Amygdala (tissue), 56 donors: ENCODE results near the gene TC2N.
"Not testable (repeated sequence)": the region's sequence is repeated elsewhere in the genome, so short reads cannot be mapped to it uniquely, and the experiment has no call there.

ENCODE experiments used
- DNase-seq, 56 donors: peaks; one replicate each; lab custom pipeline; 2025; lab: John Stamatoyannopoulos, UW

TC2N gene

DNA sequence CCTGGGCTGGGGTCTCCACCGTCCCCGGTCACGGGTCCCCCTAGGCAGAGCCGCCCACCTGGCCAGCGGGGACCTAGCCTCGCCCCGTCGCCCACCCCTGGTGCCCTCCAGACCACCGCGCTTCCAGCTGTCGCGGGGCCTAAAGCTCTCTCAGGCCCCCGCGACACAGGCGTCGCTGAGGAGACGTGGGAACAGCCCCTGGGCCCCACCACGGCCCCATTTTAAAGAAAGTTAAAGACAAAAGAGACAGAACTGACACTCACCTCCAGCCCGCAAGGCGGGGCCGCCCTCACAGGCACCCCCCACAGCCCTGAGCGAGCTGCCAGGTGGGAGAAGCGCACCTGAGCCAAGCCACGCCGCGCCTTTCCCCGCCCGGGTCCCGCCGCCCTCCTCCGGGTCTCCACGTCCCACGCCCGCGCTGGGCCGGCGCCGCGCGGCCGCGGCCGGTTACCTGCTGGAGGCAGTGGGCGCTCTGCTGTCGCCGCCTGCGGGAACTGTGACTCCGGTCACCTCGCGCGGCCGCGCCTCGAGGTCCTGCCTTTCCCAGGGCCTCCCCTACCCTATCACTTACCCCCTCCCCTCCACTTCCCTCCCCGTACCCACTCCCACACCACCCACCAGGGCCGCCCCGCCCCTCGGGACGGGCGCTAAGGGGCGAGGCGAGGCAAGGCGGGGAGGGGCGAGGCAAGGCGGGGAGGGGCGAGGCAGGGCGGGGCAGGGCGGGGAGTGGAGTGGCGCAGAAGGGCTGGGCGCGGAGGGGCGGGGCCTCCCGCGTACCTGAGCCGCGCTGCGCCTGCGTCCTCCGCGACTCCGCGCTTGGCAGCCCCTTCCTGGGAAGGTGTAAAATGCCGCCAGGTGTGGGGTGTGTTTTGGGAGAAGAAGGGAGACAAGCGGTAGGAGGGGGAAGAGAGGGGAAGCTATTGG is 31.2 kb downstream of the TC2N start:
- peak in 13 of 56 donors; percentile 2 to 51 (median 20) for DNase-seq

DNA sequence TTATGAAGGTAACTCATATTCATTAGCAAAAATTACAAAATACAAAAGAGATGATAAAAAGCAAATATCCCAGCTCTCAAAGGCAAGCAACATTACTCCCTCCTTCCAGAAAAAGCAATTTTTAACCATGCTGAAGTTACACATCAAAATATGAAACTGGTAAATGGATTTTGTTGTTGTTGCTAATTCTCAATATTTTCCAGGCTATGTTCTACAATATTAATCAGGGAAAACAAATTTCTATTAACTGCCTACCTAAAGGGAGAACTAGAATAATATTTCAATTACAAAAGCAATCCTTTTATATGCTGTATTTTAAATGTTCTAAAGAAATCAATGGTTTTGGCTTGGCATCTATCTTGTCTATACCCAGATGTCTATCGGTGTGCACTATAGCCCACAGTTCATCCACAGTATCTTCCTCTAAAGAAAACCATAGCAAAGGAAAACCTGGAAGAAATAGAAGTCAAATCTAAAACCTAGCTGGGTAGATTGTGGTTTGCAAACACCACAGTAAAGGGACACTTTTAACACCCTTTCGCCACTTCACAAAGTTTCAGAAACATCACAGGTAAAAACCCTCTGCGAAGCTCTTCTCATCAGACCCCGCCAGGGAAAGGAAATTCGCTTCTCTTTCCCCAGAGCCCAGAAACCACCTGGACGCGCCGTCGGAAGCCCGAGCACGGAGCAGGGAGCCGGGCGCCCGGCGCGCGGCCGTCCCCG is 32.0 kb downstream of the TC2N start:
- DNase-seq = no peak

DNA sequence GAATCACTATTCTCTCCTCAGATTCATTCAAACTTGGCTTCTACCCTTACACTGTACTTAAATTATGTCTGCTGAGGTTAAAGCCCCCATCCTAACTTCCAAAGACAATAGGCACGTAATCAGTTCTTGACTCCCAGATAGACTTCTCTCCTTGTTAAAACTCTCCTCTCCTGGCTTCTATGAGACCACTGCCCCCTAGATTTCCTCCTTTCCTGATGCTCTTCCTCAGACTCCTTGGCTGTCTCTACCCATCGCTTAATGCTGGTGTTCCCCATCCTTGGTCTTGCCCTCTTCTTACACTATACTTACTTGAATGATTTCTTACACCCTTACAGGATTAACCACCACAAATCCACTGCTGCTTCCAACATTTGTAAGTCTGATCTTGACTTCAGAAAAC is 32.8 kb downstream of the TC2N start:
- DNase-seq = no peak

DNA sequence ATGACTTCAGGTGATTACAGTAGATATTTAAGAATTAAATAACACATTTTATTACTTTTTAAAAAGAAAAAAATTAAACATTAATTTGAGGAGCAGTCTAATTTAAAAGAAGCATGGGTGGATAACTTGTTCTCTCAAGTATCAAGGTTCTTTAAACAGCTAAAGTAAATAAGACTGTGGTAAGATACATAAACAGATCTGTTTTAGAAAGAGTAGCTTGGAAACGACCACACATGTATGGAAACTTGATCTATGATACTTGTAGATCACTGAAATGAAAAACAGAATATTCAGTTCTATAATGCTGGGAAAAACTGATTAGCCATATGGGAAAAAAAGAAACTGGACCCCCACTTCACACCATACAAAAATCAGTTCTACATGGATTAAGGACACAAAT is 36.0 kb downstream of the TC2N start:
- no peak for DNase-seq

DNA sequence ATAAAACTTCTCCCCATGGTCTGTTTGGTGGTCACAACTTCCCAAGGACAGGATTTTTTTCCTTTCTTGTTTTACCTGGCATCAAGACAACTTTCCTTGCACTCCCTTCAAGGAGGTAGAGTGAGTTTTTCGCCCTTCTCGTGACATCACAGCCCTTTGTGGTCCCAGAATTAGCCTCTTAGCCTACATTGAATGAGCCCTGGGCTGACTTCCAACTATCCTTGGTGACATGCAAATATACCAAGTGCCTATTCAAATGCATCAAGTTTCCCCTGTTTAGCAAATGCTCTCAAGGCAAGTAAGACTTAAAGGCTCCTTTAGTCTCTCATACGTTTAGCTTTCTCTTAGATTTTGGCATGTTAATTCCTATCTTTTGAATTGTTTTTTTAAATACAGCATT is 36.6 kb downstream of the TC2N start:
- peak in 5 of 56 donors; percentile 7 to 30 (median 13) for DNase-seq

DNA sequence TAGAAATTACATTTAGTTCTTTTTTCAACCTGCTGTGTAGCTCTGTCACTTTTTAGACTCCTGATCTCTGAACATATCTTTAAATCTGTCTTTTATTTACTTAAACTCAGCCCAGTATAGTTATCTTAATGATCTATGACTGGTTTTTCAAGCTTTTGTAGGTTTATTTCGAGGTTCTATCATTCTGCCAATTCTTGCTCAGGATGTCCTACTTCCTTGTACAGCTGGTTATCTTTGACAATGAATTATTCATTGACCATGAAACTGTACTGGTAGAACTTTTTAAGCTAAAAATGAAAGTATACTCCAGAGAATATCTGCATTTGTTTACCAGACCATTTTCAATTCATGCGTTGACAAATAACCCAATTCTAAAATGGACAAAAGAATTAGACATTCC is 37.8 kb downstream of the TC2N start:
- no peak for DNase-seq

DNA sequence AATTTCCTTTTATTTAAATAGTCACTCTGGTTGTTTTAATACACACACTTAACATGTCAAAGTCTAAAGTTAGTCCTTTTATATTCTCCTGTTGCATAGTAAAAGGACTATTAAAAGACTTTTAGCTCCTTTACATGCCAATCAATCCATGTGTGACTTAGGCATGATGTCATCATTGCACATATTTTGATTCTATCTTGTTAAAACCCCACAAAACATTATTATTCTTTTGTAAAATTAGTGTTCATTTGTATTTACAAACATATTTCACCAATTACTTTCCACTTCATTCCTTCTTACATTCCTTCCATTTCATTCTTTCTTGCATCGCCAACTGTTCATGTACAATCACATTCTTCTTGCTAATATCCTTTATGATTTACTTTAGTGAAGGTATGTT is 39.6 kb downstream of the TC2N start:
- no peak for DNase-seq

DNA sequence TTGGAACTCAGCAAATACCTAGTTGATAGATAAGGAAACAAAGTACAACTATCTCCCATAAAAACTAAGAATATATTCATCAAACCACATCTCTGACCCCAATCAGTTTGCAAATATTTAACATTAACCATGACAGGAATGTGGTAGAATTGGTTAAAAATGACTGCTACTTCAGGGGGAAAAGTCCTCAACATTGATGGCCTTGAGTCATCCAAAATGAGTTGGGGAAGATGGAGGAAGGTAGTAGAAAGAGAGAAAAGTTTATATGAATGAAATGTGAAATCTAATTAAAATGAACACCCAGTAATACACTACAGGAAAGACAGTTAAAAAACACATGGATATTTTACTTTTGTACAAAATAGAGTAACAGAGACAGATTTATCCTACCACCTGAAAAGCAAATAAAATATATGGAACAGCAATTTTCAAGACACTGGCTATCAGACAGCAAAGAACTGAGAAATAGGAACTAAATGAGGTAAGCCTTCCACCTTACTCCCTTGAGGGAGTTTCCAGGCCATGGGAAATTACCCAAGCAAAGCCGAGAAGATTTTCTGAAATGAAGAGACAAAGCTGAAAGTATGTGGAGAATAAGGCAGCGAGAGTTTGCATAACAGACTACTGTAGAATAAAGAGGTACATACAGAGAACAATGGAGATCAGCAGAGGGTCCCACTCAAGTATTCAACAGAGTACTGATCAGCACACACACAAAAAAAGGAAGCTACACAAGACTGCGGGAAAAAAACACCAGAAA is 49.6 kb downstream of the TC2N start:
- no peak for DNase-seq

DNA sequence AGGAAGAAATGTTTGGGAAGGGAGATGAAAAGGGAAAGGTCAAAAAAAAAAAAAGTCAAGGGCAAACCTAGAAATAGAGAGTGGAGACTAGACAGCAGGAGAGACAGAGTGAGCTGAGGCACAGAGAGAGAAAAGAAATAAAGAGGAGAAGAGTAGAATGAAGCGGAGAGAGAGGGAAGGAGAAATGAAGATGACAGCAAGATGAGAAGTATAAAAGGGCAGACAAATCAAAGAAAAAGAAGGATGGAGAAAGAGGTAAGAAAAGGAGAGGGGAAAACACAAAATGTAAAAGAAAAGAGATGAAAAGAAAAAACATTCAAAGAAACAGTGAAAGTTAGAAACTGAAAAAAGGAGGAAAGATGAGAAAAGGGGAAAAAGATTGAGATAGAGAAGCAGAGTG is 53.0 kb downstream of the TC2N start:
- no peak for DNase-seq

DNA sequence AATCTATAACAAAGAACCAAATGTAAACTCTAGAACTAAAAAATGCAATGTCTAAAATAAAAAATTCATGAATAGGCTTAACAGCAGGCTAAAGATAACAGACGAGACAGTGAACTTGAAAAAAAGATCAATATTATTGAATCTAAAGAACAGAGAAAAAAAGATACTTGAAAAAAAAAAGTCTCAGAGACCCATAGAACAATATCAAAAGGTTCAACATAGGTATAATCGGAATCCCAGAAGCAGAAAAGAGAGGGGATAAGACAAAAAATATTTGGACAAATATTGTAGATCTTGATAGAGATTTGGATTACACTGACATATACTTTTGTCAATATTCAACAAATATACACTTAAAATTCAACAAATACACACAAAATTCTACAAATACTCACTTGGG is 56.6 kb downstream of the TC2N start:
- DNase-seq = no peak

DNA sequence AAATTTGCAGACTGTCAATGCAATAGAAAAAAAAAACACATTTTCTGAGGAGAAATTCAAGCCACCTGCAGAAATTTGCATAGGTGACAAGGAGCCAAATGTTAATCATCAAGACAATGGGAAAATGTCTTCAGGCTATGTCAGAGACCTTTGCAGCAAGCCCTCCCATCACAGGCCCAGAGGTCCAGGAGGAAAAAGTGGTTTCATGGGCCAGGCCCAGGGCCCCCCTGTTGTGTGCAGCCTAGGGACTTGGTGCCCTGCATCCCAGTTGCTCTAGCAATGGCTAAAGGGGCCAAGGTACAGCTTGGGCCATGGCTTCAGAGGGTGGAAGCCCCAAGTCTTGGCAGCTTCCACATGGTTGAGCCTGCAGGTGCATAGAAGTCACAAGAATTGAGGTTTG is 60.6 kb downstream of the TC2N start:
- DNase-seq = no peak

DNA sequence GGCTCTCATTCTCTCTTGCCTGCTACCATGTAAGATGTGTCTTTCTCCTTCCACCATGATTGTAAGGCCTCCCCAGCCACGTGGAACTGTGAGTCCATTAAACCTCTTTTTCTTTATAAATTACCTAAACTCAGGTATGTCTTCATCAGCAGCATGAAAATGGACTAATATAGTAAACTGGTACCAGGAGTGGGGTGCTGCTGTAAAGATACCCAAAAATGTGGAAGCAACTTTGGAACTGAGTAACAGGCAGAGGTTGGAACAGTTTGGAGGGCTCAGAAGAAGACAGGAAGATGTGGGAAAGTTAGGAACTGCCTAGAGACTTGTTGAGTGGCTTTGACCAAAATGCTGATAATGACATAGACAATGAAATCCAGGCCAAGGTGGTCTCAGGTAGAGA is 61.2 kb downstream of the TC2N start:
- DNase-seq = not testable (repeated sequence)

DNA sequence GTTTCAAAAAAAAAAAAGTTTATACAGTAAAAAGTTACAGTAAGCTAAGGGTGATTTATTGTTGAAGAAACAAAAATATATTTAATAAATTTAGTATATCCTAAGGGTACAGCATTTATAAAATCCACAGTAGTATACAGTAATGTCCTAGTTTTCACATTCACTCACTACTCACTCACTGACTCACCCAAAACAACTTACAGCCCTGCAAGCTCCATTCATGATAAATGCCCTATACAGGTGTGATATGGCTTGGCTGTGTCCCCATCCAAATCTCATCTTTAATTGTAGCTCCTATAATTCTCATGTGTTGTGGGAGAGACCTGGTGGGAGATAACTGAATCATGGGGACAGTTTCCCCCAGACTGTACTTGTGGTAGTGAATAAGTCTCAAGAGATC is 61.7 kb downstream of the TC2N start:
- DNase-seq = no peak

DNA sequence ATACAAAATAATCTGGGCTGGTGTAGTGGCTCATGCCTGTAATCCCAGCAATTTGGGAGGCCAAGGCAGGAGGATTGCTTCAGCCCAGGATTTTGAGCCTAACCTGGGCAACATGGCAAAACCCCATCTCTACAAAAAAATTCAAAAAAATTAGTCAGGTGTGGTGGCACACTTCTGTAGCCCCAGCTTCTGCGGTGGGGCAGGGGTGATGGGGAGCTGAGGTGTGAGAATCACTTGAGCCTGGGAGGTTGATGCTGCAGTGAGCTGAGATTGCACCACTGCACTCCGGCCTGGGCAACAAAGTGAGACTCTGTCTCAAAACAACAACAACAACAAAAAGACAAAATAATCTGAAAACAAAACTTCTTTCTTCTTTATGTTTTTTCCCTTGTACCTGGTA is 66.0 kb downstream of the TC2N start:
- no peak for DNase-seq

DNA sequence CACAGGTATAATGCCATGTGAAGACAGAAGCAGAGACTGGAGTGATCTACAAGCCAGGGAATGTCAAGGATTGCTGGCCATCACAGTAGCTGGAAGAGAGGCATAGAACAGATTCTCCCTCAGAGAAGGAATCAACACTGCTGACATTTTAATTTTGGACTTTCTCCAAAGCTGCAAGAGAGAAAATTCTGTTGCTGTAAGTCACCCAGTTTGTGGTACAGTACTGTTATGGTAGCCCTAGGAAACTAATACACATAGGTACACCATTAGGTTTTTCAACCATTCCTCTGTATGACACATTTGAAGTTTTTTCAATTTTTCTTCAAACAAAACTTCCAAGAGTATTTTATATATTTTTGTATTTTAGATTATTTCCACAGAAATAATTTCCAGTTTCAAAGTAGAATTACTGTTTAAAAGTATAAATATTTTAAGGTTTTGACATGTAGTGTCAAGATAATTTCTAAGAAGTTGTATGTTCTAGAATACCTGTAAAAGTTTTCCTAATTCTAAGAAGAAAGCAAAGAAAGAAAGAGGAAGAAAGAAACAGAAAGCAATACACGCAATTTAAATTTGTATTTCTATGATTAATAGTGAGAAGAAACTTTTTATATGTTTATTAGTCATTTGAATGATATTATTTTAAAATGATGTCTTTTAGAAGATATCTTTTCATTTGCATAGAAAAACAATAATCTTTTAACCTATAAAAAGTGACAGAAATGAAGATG is 70.6 kb downstream of the TC2N start:
- no peak for DNase-seq

DNA sequence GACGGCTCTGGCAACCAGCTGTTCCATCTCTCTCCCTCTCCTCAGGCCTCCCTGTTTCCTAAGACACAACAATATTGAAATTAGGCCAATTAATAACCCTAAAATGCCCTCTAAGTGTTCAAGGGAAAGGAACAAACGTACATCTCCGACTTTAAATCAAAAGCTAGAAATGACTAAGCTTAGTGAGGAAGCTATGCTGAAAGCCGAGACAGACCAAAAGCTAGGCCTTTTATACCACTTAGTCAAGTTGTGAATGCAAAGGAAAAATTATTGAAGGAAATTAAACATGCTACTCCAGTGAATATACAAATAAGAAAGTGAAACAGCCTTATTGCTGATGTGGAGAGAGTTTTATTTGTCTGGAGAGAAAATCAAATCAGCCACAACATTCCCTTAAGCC is 73.6 kb downstream of the TC2N start:
- DNase-seq = no peak

DNA sequence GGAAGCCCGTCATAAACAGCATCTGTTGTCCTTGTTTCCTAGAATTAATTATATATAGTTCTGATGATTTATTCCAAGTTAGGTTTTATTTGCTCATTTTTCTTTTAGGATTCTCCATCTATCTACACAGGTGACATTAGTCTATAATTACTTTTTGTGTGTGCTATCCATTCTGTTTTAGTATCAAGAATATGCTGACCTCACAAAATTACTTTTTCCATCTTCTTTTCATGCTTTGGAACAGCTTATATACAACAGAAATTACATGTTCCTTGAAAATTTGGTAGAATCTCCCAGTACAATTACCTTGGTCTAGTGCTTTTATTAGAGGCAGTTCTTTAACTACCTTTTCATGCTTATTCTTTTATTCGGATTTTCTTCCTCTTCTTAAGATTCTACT is 81.1 kb downstream of the TC2N start:
- DNase-seq = no peak

DNA sequence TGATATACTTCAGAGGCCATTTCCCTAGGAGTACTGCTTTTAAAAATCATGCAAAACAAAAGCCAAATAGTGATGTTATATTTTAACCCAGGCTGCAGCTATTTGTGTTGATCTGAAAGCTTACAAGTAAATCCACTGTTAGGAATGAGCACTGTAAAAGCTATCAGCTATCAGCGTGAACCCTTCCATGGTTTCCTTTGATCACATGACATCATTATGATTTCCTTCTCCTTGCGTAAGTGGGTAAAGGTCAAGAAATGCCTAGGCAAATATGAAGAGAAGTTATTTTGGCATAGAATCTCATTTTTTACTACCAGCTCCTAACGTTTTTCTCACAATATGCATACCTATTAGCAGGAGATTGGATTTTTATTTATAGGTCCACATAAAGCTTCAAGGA is 86.9 kb downstream of the TC2N start:
- no peak for DNase-seq

DNA sequence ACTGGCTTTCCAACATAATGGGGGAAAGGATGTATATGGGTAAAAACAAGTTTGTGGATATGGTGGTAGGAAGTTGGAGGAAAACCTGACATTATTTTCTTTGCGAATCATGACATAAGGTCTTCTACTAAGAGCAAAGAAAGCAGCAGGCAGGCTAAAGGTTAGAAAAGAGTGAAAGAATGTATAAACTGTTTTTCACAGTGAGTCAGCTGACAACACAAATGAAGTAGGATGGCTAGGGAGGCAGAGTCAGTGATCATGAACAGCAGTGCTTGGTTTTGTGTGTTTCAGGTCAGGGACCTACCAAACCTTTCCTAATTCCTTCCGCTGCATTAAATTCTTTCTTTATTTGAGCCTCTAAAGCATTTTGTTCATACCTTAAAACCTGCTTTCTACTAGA is 89.1 kb downstream of the TC2N start:
- no peak for DNase-seq
